ENCODE data around the gene MS4A2.
"Not testable (repeated sequence)": the region's sequence is repeated elsewhere in the genome, so short reads cannot be mapped to it uniquely, and the experiment has no call there.

The MS4A2 gene

GRCh38 chr11:60077216-60077817 lies 11.1 kb upstream of the MS4A2 start:
- H3K27ac ChIP-seq (ENCODE audit: low read length) = no peak overlapping the region
- no peaks in the 10 kb centered on the region for H3K9me3 ChIP-seq (ENCODE audit: control insufficient read depth, low read depth, low read length)
- H3K9ac ChIP-seq (ENCODE audit: low read length) = no peak overlapping the region
- no peaks in the 10 kb centered on the region for H3K36me3 ChIP-seq (ENCODE audit: control insufficient read depth, low read depth, low read length)
- H3K4me3 ChIP-seq (ENCODE audit: low read length) = no peak overlapping the region
- no peaks in the 10 kb centered on the region for H3K27me3 ChIP-seq (ENCODE audit: control insufficient read depth, insufficient read depth, low read length)
- no peaks in the 10 kb centered on the region for H3K4me1 ChIP-seq (ENCODE audit: control insufficient read depth, low read depth, low read length)

- no peaks in the 10 kb centered on the region for H3K4me1 ChIP-seq (ENCODE audit: control insufficient read depth, low read depth, low read length)
- H3K27ac ChIP-seq (ENCODE audit: low read length) = no peak overlapping the region
- H3K9ac ChIP-seq (ENCODE audit: low read length) = no peak overlapping the region
- H3K4me3 ChIP-seq (ENCODE audit: low read length) = no peak overlapping the region
- H3K36me3 ChIP-seq (ENCODE audit: control insufficient read depth, low read depth, low read length) = no peaks in the 10 kb centered on the region
- no peaks in the 10 kb centered on the region for H3K27me3 ChIP-seq (ENCODE audit: control insufficient read depth, insufficient read depth, low read length)
- no peaks in the 10 kb centered on the region for H3K9me3 ChIP-seq (ENCODE audit: control insufficient read depth, low read depth, low read length)
Measured at GRCh38 chr11:60077981-60078380, 10.5 kb upstream of the MS4A2 start.

DNA sequence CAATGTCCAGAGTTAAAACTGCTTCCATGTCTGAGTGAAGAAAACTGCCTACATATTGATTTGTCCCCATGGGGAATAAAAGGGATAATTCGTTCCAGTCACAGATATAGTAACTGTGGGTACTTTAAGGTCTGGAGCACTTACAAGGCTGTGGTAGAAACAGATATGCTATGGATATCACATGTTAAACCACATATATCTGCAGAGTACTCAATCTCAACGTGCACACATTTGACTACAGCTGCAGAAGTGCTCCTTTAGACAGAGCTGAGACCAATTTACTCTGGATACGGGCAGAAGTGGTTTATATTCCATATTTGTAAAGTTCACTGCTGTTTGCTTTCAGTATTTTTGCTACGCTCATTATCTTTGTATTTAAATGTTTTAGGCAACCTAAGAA lies 9.7 kb upstream of the MS4A2 start:
- H3K9ac ChIP-seq (ENCODE audit: low read length) = no peak overlapping the region
- no peaks in the 10 kb centered on the region for H3K4me1 ChIP-seq (ENCODE audit: control insufficient read depth, low read depth, low read length)
- H3K4me3 ChIP-seq (ENCODE audit: low read length) = no peak overlapping the region
- H3K36me3 ChIP-seq (ENCODE audit: control insufficient read depth, low read depth, low read length) = no peaks in the 10 kb centered on the region
- H3K27me3 ChIP-seq (ENCODE audit: control insufficient read depth, insufficient read depth, low read length) = no peaks in the 10 kb centered on the region
- H3K9me3 ChIP-seq (ENCODE audit: control insufficient read depth, low read depth, low read length) = no peaks in the 10 kb centered on the region
- H3K27ac ChIP-seq (ENCODE audit: low read length) = no peak overlapping the region

DNA sequence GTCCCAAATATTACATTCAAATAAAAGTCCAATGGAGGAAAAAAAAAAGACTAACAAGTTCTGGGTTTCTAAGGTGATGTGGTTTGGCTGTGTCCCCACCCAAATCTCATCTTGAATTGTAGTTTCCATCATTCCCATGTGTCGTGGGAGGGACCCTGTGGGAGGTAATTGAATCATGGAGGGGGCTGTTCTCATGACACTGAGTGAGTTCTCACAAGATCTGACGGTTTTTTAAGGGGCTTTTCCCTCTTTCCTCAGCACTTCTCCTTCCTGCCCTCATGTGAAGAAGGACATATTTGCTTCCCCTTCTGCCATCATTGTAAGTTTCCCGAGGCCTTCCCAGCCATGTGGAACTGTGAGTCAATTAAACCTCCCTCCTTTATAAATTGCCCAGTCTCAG lies 7.9 kb upstream of the MS4A2 start:
- no peak overlapping the region for H3K4me3 ChIP-seq (ENCODE audit: low read length)
- no peaks in the 10 kb centered on the region for H3K27me3 ChIP-seq (ENCODE audit: control insufficient read depth, insufficient read depth, low read length)
- H3K9me3 ChIP-seq (ENCODE audit: control insufficient read depth, low read depth, low read length) = no peaks in the 10 kb centered on the region
- no peak overlapping the region for H3K9ac ChIP-seq (ENCODE audit: low read length)
- H3K4me1 ChIP-seq (ENCODE audit: control insufficient read depth, low read depth, low read length) = no peaks in the 10 kb centered on the region
- H3K36me3 ChIP-seq (ENCODE audit: control insufficient read depth, low read depth, low read length) = no peaks in the 10 kb centered on the region
- H3K27ac ChIP-seq (ENCODE audit: low read length) = no peak overlapping the region

- no peaks in the 10 kb centered on the region for H3K4me1 ChIP-seq (ENCODE audit: control insufficient read depth, low read depth, low read length)
- no peak overlapping the region for H3K4me3 ChIP-seq (ENCODE audit: low read length)
- no peak overlapping the region for H3K9ac ChIP-seq (ENCODE audit: low read length)
- H3K9me3 ChIP-seq (ENCODE audit: control insufficient read depth, low read depth, low read length) = no peaks in the 10 kb centered on the region
- H3K36me3 ChIP-seq (ENCODE audit: control insufficient read depth, low read depth, low read length) = no peaks in the 10 kb centered on the region
- H3K27me3 ChIP-seq (ENCODE audit: control insufficient read depth, insufficient read depth, low read length) = no peaks in the 10 kb centered on the region
- no peak overlapping the region for H3K27ac ChIP-seq (ENCODE audit: low read length)
Measured at GRCh38 chr11:60084631-60085273, 3.7 kb upstream of the MS4A2 start.

GRCh38 chr11:60085909-60086308 lies 2.6 kb upstream of the MS4A2 start:
- no peak overlapping the region for H3K27ac ChIP-seq (ENCODE audit: low read length)
- no peaks in the 10 kb centered on the region for H3K4me1 ChIP-seq (ENCODE audit: control insufficient read depth, low read depth, low read length)
- H3K27me3 ChIP-seq (ENCODE audit: control insufficient read depth, insufficient read depth, low read length) = no peaks in the 10 kb centered on the region
- H3K9me3 ChIP-seq (ENCODE audit: control insufficient read depth, low read depth, low read length) = no peaks in the 10 kb centered on the region
- no peaks in the 10 kb centered on the region for H3K36me3 ChIP-seq (ENCODE audit: control insufficient read depth, low read depth, low read length)
- no peak overlapping the region for H3K4me3 ChIP-seq (ENCODE audit: low read length)
- H3K9ac ChIP-seq (ENCODE audit: low read length) = no peak overlapping the region

GRCh38 chr11:60087239-60087638 lies 1.2 kb upstream of the MS4A2 start:
- H3K4me3 ChIP-seq (ENCODE audit: low read length) = no peak overlapping the region
- H3K27ac ChIP-seq (ENCODE audit: low read length) = no peak overlapping the region
- H3K27me3 ChIP-seq (ENCODE audit: control insufficient read depth, insufficient read depth, low read length) = no peaks in the 10 kb centered on the region
- no peaks in the 10 kb centered on the region for H3K4me1 ChIP-seq (ENCODE audit: control insufficient read depth, low read depth, low read length)
- no peaks in the 10 kb centered on the region for H3K9me3 ChIP-seq (ENCODE audit: control insufficient read depth, low read depth, low read length)
- no peak overlapping the region for H3K9ac ChIP-seq (ENCODE audit: low read length)
- H3K36me3 ChIP-seq (ENCODE audit: control insufficient read depth, low read depth, low read length) = no peaks in the 10 kb centered on the region

GRCh38 chr11:60095477-60096120 lies 7.1 kb downstream of the MS4A2 start:
- no peaks in the 10 kb centered on the region for H3K4me1 ChIP-seq (ENCODE audit: control insufficient read depth, low read depth, low read length)
- H3K9me3 ChIP-seq (ENCODE audit: control insufficient read depth, low read depth, low read length) = no peaks in the 10 kb centered on the region
- no peak overlapping the region for H3K27ac ChIP-seq (ENCODE audit: low read length)
- H3K4me3 ChIP-seq (ENCODE audit: low read length) = no peak overlapping the region
- H3K36me3 ChIP-seq (ENCODE audit: control insufficient read depth, low read depth, low read length) = no peaks in the 10 kb centered on the region
- H3K9ac ChIP-seq (ENCODE audit: low read length) = no peak overlapping the region
- H3K27me3 ChIP-seq (ENCODE audit: control insufficient read depth, insufficient read depth, low read length) = no peaks in the 10 kb centered on the region

GRCh38 chr11:60097189-60097588 lies 8.7 kb downstream of the MS4A2 start:
- Histone ChIP-seq H3K27ac (ENCODE audit: low read length) (no peak overlapping the region), H3K4me3 (ENCODE audit: low read length) (no peak overlapping the region), H3K36me3 (ENCODE audit: control insufficient read depth, low read depth, low read length) (no peaks in the 10 kb centered on the region), H3K9me3 (ENCODE audit: control insufficient read depth, low read depth, low read length) (no peaks in the 10 kb centered on the region), H3K27me3 (ENCODE audit: control insufficient read depth, insufficient read depth, low read length) (no peaks in the 10 kb centered on the region), H3K9ac (ENCODE audit: low read length) (no peak overlapping the region), H3K4me1 (ENCODE audit: control insufficient read depth, low read depth, low read length) (no peaks in the 10 kb centered on the region)

- H3K9ac ChIP-seq (ENCODE audit: low read length) = no peak overlapping the region
- no peak overlapping the region for H3K27ac ChIP-seq (ENCODE audit: low read length)
- H3K4me1 ChIP-seq (ENCODE audit: control insufficient read depth, low read depth, low read length) = no peaks in the 10 kb centered on the region
- no peak overlapping the region for H3K4me3 ChIP-seq (ENCODE audit: low read length)
- no peaks in the 10 kb centered on the region for H3K27me3 ChIP-seq (ENCODE audit: control insufficient read depth, insufficient read depth, low read length)
- no peaks in the 10 kb centered on the region for H3K36me3 ChIP-seq (ENCODE audit: control insufficient read depth, low read depth, low read length)
- no peaks in the 10 kb centered on the region for H3K9me3 ChIP-seq (ENCODE audit: control insufficient read depth, low read depth, low read length)
Measured at GRCh38 chr11:60098508-60098907, 10.0 kb downstream of the MS4A2 start.

- no peaks in the 10 kb centered on the region for H3K27me3 ChIP-seq (ENCODE audit: control insufficient read depth, insufficient read depth, low read length)
- no peak overlapping the region for H3K4me3 ChIP-seq (ENCODE audit: low read length)
- H3K9ac ChIP-seq (ENCODE audit: low read length) = no peak overlapping the region
- H3K4me1 ChIP-seq (ENCODE audit: control insufficient read depth, low read depth, low read length) = no peaks in the 10 kb centered on the region
- H3K9me3 ChIP-seq (ENCODE audit: control insufficient read depth, low read depth, low read length) = no peaks in the 10 kb centered on the region
- H3K27ac ChIP-seq (ENCODE audit: low read length) = no peak overlapping the region
- no peaks in the 10 kb centered on the region for H3K36me3 ChIP-seq (ENCODE audit: control insufficient read depth, low read depth, low read length)
Measured at GRCh38 chr11:60100516-60100915, 12.1 kb downstream of the MS4A2 start.

GRCh38 chr11:60101368-60101767 lies 12.9 kb downstream of the MS4A2 start:
- H3K27ac ChIP-seq (ENCODE audit: low read length); H3K9ac ChIP-seq (ENCODE audit: low read length); H3K9me3 ChIP-seq (ENCODE audit: control insufficient read depth, low read depth, low read length); H3K4me3 ChIP-seq (ENCODE audit: low read length); H3K27me3 ChIP-seq (ENCODE audit: control insufficient read depth, insufficient read depth, low read length); H3K4me1 ChIP-seq (ENCODE audit: control insufficient read depth, low read depth, low read length); H3K36me3 ChIP-seq (ENCODE audit: control insufficient read depth, low read depth, low read length): not testable (repeated sequence)
